Measurements from ENCODE around the gene TNIK.

The TNIK gene

DNA sequence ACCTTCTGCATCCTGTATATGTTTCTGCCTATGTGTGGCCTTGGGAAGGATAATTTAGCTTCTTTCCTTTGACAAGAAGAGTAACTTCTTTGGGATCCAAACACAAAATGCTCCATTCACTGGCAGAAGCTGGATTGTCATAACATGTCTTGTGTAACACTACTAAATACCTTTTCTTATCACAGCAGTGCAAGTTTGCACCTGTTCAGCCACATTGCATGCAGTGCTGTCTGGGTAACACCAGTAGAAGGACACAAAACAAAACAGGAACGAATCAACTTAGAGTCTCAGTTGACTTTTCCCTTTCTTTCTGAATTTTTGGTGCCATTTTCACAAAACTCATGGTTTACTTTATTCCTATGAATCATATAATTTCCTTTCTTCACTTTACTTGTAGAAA lies 43.6 kb upstream of the TNIK start:
- Histone ChIP-seq H3K4me1 (ENCODE audit: insufficient read depth, low read length, poor library complexity, severe bottlenecking) (no peaks in the 10 kb centered on the region), H3K4me2 (ENCODE audit: low read depth, low read length, poor library complexity, severe bottlenecking) (no peak overlapping the region), H3K36me3 (ENCODE audit: insufficient read depth, low read length) (no peaks in the 10 kb centered on the region), H3K9ac (ENCODE audit: low read depth, low read length, poor library complexity, severe bottlenecking) (no peak overlapping the region), H3K9me3 (ENCODE audit: insufficient read depth, low read depth, low read length) (peaks cover 7% of the 10 kb centered on the region; the same call in 1 of the 2 replicates), H3K79me2 (ENCODE audit: insufficient read depth, low read length) (no peaks in the 10 kb centered on the region), H3K27me3 (ENCODE audit: insufficient read depth, low read length, poor library complexity, severe bottlenecking) (no peaks in the 10 kb centered on the region), H4K20me1 (ENCODE audit: insufficient read depth, low read length, poor library complexity, severe bottlenecking) (no peaks in the 10 kb centered on the region), H3F3A (ENCODE audit: low read depth) (no peaks in the 10 kb centered on the region), H3K4me3 (ENCODE audit: low read length, poor library complexity, severe bottlenecking) (no peak overlapping the region), H2AFZ (ENCODE audit: low read length) (no peak overlapping the region), H3K9me2 (replicated peaks; ENCODE audit: low read depth, low read length) (no peaks in the 10 kb centered on the region)
- TF ChIP-seq, protein P1, sequence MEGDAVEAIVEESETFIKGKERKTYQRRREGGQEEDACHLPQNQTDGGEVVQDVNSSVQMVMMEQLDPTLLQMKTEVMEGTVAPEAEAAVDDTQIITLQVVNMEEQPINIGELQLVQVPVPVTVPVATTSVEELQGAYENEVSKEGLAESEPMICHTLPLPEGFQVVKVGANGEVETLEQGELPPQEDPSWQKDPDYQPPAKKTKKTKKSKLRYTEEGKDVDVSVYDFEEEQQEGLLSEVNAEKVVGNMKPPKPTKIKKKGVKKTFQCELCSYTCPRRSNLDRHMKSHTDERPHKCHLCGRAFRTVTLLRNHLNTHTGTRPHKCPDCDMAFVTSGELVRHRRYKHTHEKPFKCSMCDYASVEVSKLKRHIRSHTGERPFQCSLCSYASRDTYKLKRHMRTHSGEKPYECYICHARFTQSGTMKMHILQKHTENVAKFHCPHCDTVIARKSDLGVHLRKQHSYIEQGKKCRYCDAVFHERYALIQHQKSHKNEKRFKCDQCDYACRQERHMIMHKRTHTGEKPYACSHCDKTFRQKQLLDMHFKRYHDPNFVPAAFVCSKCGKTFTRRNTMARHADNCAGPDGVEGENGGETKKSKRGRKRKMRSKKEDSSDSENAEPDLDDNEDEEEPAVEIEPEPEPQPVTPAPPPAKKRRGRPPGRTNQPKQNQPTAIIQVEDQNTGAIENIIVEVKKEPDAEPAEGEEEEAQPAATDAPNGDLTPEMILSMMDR (conservative IDR thresholded peaks at IDR 0.05; ENCODE audit: low read length), result no peak
- TF ChIP-seq EZH2phosphoT487 (IDR thresholded peaks at IDR 0.05; ENCODE audit: borderline replicate concordance), result no peak

DNA sequence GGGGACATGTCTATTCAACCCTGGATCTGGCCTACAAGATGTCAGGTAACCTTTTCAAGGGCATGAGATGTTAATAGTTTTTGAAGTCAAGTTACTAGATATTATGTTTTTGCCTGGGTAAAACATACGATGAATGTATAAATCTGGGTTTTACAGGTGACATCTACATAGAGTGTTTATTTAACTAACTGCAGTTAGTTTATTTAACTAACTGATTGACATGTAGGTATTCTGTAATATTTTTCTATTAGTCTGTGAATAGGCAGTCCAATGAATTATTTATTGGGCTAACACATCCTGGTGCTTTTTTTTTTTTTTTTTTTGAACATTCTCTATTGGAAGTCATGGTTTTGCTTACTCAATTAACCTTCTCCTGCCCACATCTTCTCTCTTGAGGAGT lies 38.7 kb upstream of the TNIK start:
- Histone ChIP-seq H3K9ac (ENCODE audit: low read depth, low read length, poor library complexity, severe bottlenecking) (no peak overlapping the region), H4K20me1 (ENCODE audit: insufficient read depth, low read length, poor library complexity, severe bottlenecking) (no peaks in the 10 kb centered on the region), H3K4me1 (ENCODE audit: insufficient read depth, low read length, poor library complexity, severe bottlenecking) (peaks cover 17% of the 10 kb centered on the region), H3F3A (ENCODE audit: low read depth) (no peaks in the 10 kb centered on the region; the same call in 1 of the 2 replicates), H3K9me3 (ENCODE audit: insufficient read depth, low read depth, low read length) (no peaks in the 10 kb centered on the region), H3K4me3 (ENCODE audit: low read length, poor library complexity, severe bottlenecking) (no peak overlapping the region), H3K36me3 (ENCODE audit: insufficient read depth, low read length) (no peaks in the 10 kb centered on the region), H3K27me3 (ENCODE audit: insufficient read depth, low read length, poor library complexity, severe bottlenecking) (no peaks in the 10 kb centered on the region), H2AFZ (ENCODE audit: low read length) (no peak overlapping the region), H3K79me2 (ENCODE audit: insufficient read depth, low read length) (no peaks in the 10 kb centered on the region), H3K4me2 (ENCODE audit: low read depth, low read length, poor library complexity, severe bottlenecking) (no peak overlapping the region), H3K9me2 (replicated peaks; ENCODE audit: low read depth, low read length) (peaks cover 3% of the 10 kb centered on the region; the same call in 1 of the 2 replicates)
- TF ChIP-seq, protein P1 (conservative IDR thresholded peaks at IDR 0.05; ENCODE audit: low read length), result no peak
- TF ChIP-seq EZH2phosphoT487 (IDR thresholded peaks at IDR 0.05; ENCODE audit: borderline replicate concordance), result no peak

DNA sequence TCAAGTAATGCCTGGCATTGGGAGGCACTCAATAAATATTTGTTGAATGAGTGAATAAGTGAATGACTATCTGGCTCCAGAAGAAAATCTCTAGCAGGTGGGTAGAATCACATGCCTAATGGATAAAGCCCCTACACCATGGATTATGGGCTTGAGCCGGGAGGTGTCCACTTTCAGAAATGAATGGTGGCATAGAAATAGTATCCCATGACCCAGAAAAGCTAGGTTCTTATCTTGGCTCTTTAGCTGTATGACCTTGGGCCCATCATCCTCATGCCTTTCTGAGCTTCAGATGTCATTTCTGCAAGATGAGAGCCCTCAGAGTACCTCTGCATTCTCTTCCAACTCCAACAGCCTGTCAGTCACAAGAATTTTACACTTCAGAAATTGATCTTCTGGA lies 37.3 kb upstream of the TNIK start:
- Histone ChIP-seq H3K36me3 (ENCODE audit: insufficient read depth, low read length) (no peaks in the 10 kb centered on the region), H2AFZ (ENCODE audit: low read length) (no peak overlapping the region), H3K9ac (ENCODE audit: low read depth, low read length, poor library complexity, severe bottlenecking) (no peak overlapping the region), H3K79me2 (ENCODE audit: insufficient read depth, low read length) (no peaks in the 10 kb centered on the region), H4K20me1 (ENCODE audit: insufficient read depth, low read length, poor library complexity, severe bottlenecking) (no peaks in the 10 kb centered on the region), H3K9me3 (ENCODE audit: insufficient read depth, low read depth, low read length) (no peaks in the 10 kb centered on the region), H3K27me3 (ENCODE audit: insufficient read depth, low read length, poor library complexity, severe bottlenecking) (no peaks in the 10 kb centered on the region), H3K9me2 (replicated peaks; ENCODE audit: low read depth, low read length) (peaks cover 4% of the 10 kb centered on the region; the same call in 1 of the 2 replicates), H3K4me1 (ENCODE audit: insufficient read depth, low read length, poor library complexity, severe bottlenecking) (peaks cover 22% of the 10 kb centered on the region), H3K4me2 (ENCODE audit: low read depth, low read length, poor library complexity, severe bottlenecking) (no peak overlapping the region), H3K4me3 (ENCODE audit: low read length, poor library complexity, severe bottlenecking) (no peak overlapping the region), H3F3A (ENCODE audit: low read depth) (no peaks in the 10 kb centered on the region; the same call in 1 of the 2 replicates)
- TF ChIP-seq, protein P1 (conservative IDR thresholded peaks at IDR 0.05; ENCODE audit: low read length), result no peak
- TF ChIP-seq EZH2phosphoT487 (IDR thresholded peaks at IDR 0.05; ENCODE audit: borderline replicate concordance), result no peak

All from Loucy (cell line).